ENCODE results near the gene TM4SF5.

Gene TM4SF5

DNA sequence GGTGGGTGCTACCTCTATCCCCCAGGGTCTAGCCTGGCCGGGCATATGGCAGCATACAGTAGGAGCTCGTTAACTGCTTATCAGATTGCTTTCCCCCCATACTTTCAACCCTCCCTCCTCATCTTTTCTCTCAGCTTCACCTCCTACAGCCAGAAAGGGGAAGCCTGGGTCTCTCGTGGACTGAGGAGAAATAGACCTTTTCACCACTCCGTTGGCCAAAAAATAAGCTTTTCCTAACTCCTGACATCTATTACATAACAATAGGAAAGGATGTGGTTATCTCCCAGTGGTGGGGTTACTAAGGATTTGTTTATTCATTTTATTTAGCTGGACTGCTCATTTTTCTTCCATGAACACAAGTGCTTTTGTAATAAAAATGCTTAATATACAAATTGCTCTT, 23.0 kb upstream of the TM4SF5 start:
- DNase-seq, result no peak

DNA sequence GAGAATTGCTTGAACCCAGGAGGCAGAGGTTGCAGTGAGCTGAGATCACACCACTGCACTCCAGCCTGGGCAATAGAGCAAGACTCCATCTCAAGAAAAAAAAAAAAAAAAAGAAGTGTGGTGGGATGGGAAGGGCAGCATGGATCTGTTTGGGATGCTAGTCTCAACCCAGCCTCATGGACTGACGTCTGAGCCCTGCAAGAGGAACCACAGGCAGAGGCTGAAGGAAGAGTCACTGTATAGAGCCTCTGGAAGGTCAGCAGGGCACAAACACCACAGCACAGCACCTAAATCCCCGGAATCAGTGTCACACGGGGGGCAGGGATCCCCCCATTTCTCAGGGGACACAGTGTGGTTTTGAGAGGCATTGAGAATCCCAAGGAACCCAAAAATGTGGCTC, 21.1 kb upstream of the TM4SF5 start:
- no peak for DNase-seq

DNA sequence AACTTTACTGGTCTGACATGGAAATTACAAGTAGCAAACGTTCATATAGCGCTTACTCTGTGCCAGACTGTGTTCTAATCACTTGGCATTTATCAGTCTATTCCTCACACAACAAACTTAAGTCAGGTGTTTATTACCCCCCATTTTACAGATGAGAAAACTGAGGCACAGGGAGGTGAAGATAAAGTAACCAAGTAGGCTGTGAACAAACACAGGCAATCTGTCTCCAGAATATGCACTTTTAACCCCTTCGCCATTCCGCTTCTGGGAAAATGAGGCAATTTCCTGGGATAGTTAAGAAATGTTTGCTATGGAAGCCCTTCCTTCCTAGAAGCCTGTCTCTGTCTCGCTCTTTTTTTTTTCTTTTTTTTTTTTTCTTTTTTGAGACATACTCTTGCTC, 19.8 kb upstream of the TM4SF5 start:
- DNase-seq, result no peak

DNA sequence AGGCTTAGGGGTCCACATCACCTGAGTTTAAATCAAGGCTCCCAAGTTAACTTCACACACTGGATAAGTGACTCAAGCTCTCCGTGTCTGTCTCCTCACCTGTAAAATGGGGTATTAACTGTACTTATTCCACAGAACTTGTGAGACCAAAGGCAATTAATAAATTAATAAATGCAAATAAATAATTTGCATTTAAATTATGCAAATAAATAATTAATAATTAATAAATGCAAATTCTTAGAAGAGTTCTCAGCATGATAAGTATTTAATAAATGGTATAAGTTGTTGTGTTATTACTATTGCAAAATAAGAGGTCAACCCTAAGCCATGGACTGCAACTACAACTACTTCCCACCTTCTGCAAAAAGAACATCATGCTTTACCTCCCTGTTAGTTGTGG, 18.3 kb upstream of the TM4SF5 start:
- no peak for DNase-seq

DNA sequence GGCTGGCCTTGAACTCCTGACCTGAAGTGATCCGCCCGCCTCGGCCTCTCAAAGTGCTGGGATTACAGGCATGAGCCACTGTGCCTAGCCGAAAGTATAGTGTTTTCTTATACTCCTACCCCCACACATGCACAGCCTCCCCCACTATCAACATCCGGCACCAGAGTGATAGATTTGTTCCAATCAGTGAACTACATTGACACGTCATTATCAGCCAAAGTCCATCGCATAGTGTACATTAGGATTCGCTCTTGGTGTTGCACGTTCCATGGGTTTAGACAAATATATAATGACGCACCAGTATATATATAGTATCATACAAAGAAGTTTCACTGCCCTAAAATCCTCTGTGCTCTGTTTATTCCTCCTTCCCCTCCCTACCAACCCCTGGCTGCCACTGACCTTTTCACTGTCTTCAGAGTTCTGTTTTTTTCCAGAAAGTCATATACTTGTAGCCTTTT, 11.9 kb upstream of the TM4SF5 start:
- no peak for DNase-seq

DNA sequence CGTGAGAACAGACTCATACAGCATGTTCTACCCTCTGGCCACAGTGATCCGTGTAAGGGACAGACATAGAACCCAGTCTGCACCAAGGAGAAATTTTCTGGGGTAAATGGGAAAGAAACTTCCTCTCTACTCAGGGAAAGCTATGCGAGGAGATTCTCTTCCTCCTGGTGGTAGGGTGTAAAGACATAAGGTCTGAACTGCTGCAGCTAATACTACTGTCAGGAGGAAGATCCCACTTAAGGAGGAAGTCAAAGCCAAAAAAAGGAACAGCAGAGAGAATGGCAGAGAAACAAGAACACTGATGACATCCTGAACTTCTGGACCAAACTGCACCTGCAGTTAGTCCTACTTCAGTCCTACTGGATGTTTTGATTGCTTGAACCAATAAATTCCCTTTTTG, 7.1 kb upstream of the TM4SF5 start:
- DNase-seq, result no peak

DNA sequence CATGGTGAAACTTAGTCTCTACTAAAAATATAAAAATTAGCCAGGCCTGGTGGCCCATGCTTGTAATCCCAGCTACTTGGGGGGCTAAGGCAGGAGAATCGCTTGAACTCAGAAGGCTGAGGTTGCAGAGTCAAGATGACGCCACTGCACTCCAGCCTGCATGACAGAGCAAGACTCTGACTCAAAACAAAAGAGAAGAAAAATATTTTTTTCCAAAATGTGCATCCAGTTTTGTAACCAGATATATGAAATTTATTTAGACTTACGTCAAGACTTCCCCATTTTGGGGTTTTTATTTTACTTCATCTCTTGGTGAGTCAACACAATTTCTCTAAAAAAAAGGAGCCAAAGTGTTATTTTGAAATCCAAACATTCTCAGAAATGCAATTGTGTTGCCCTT, 5.5 kb upstream of the TM4SF5 start:
- DNase-seq, result no peak

DNA sequence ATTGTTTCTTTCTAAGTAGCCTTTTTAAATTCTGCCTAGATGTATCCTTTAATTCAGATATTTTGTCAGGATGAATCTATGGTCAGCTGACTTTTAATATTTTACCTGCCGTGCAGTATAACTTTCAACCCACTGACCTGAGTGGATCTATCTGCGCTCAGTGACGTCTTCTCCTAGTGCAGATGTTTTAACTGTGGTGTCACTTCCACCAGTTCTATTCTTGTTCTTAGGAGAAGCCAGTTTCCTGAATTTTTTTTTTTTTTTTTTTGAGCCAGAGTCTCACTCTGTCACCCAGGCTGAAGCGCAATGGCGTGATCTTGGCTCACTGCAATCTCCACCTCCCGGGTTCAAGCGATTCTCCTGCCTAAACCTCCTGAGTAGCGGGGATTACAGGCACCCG, 5.0 kb upstream of the TM4SF5 start:
- no peak for DNase-seq

DNA sequence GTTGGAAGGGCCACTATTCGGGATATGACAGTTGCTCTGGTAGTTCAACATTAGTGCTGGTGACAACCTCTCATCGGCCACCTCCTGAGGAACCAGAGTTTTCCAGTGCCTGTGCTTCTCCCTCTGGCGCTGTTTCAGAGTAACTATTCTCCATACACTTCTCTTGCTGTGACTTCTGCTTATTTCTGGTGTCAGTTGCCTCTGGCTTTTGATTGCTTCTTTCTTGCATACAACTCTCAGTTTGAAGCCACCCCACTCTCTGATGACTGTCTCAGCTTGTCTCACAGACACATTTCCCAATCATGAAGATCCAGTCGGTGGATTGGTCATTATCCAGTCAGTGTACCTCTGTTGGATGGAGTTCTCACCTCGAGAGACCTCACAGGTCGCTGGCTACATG, 3.4 kb upstream of the TM4SF5 start:
- DNase-seq, result no peak

DNA sequence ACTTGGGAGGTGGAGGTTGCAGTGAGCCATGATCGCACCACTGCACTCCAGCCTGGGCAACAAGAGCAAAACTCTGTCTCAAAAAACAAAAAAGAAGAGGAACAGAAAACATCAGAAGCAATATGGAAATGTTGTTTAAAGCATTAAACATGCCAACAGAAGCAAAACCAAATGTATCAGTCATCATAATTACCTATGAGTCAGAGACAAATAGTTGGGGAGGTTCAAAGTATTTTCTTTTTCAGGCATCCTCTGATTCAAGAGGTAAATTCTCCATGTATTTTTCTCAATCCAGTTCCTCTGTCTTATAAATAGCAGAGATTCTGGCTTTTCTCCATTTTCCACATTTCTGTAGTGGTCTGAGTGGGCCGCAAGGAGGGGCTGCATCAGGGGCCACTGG, 2.1 kb upstream of the TM4SF5 start:
- no peak for DNase-seq

DNA sequence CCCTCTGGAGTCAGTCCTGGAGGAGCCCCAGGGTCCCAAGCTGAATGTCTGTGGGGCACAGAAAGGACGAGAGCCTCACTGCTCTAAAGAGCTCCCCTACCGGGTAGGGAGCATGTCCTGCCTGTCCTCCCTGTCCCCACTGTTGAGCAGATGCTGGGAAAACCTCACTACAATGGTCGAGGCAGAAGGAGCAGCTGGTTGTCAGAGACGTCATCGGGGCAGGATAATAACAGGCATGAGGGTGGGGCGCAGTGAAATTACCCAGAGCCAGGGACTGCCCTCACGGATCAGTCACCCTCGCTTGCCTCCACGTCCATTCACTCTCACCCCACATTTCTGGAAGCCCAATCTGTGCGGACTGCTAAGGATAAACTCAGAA, 538 bp downstream of the TM4SF5 start:
- DNase-seq, result no peak

DNA sequence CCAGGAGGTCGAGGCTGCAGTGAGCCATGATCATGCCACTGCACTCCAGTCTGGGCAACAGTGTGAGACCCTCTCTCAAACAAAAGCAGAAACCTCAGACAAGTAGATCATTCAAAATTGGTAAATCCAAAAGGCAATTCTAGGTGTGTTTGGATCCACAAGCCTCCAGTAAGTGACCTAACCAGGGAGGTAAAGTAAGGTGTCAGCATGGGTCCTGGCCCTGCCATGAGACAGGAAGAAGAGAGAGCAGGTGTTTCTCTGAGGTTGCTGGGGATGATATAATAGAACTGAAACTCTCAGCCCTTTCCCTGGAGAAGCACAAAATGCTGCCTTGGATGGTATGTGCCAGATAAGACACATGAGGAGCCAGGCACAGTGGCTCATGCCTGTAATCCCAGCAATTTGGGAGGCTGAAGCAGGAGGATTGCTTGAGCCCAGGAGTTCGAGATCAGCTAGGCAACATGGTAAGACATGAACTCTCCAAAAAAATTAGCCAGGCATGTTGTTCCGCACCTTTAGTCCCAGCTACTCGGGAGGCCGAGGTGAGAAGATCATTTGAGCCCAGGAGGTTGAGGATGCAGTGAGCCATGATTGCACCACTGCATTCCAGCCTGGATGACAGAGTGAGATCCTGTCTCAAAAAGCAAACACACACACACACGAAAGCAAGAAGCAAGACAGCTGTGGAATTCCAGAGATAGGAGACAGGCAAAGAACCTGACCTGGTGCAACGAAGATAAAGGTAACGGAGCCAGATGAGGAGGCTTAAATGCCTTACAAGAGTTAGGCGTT, 6.5 kb downstream of the TM4SF5 start:
- DNase-seq, result no peak

DNA sequence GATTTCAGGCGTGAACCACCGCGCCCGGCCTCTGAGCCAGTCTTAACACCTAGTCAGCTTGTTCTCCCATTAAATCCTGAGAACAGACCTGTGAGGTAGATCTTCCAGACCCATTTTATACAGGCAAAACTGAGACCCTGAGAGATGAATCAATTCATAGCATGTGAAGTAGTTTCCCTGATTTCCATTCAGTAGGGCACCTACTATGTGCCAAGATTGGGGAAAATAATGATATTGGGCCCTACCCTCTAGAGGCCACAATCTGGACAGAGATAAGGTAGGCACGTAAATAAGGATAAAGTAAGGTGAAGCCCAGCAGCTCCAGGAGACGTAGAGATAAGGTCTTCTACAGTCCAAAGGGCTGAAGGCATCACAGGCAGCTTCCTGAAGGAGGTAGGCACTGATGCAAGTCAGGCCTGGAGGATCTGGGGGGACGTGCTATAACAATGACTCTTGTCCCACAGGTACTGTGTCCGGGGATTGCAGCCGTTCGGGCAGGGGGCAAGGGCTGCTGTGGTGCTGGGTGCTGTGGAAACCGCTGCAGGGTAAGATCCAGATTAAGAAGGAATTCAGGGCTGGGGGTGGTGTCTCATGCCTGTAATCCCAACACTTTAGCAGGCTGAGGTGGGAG, 8.8 kb downstream of the TM4SF5 start:
- no peak for DNase-seq

DNA sequence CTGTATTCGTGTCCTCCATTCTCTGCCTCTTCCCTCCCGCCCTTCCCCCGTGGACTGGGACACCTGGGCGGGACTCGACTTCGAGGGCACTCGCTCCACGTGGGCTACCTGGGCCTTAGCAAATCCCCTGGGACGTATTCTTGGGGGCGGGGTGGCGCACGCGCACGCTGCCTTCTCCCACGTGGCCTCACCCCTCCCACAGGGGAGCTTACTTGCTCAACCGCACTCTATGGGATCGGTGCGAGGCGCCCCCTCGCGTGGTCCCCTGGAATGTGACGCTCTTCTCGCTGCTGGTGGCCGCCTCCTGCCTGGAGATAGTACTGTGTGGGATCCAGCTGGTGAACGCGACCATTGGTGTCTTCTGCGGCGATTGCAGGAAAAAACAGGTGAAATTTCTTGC, 11.0 kb downstream of the TM4SF5 start:
- DNase-seq, result no peak

DNA sequence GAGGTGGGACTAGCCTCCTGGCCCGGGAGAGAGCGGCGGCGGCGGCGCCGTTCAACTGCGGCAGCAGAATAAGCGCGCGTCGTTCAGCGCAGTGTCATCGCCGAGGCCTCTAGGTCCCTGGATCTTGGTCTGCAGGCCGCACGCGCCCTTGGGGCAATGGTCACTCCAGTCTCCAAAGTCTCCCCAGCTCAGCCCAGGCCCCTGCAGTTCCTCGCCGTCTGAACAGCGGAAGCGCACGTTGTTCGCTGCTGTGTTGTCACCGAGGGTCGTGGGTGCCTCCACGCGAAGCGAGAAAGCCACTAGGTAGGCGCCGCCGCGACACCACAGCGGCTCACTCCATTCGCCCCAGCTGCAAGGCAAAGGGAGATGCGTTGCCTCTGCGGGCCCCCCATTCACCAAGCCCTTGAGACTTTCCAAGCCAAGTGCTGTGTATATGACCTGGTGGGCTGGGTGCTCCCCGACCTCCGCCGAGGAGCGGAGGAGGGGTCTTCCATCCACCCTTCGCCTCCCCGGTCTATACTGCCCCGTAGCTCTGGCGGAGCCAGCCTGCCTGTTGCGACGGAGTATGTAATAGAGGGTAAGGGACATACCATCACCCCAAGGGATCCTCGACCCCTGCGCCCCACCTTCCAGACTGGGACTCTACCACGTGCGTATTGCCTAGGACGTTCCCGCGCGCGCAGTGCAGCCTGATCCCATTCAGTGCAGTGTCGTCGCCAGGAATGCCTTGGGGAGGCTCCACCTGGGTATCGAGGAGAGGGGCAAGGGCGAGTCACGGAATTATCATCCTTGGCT, 13.8 kb downstream of the TM4SF5 start:
- DNase-seq, result no peak

DNA sequence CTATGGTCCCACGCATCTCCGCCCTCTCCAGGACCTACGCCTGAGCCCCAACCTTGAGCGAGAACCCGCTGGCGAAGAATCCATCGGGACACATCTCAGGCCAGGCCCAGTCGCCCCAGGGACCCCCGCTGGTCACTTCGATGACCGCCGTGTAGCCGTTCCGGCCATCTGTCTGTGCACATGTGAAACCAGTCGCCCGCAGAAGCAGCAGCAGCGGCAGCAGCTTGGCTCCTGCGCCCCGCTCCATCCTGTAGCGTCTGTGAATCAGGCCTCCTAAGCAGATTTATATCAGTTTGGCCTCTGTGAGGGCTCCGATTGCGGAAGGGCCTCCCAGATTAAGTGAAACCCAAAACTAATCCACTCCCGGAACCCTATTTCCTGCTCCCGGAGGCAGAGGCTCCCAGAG, 14.4 kb downstream of the TM4SF5 start, which contains the start of gene VMO1:
Gene VMO1, minus strand, starts transcription at position 259 of the 406 bp plus-strand sequence. Its CDS starts 12 bp downstream, at position 247.
- no peak for DNase-seq

DNA sequence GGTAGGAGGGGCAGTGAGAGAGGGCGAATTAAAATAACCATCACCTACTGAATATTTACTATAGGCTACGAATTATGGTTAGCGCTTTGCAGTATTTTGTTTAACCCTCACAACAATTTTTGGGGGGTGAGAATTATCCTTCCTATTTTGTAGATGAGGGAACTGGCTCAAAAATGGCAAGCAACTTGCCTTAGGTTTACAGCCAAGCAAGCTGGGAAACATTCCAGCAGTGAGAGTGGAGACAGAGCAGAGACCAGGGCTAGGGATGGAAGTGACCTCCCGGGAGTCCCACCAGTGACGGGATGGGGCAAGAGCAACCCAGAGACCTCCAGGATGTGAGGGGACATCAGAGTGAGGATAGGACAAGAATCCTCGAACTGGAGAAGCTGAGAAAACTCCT, 14.8 kb downstream of the TM4SF5 start:
- DNase-seq, result no peak

DNA sequence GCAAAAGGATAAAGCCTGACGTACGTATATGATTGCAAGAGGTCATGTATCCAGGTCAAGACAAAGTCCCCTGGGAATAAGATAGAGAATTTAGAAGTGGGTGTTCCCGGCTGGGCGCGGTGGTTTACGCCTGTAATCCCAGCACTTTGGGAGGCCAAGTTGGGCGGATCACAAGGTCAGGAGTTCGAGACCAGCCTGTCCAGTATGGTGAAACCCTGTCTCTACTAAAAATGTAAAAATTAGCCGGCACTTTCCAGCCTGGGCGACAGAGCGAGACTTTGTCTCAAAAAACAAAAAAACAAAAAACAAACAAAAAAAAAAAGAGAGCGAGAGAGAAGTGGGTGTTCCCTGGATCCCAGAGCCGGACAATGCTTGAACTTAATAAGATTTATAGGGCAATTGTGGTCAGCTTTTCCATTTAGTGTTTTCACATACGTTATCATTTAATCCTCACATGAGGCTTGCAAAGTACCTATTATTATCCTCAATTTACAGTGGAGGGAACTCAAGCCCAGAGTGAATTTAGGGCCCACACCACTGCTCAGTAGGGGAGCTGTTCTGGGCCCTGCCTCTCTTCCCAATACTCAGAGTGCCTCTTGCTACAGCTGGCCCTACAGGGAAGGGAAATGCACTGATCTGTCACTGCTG, 16.6 kb downstream of the TM4SF5 start:
- DNase-seq, result no peak

DNA sequence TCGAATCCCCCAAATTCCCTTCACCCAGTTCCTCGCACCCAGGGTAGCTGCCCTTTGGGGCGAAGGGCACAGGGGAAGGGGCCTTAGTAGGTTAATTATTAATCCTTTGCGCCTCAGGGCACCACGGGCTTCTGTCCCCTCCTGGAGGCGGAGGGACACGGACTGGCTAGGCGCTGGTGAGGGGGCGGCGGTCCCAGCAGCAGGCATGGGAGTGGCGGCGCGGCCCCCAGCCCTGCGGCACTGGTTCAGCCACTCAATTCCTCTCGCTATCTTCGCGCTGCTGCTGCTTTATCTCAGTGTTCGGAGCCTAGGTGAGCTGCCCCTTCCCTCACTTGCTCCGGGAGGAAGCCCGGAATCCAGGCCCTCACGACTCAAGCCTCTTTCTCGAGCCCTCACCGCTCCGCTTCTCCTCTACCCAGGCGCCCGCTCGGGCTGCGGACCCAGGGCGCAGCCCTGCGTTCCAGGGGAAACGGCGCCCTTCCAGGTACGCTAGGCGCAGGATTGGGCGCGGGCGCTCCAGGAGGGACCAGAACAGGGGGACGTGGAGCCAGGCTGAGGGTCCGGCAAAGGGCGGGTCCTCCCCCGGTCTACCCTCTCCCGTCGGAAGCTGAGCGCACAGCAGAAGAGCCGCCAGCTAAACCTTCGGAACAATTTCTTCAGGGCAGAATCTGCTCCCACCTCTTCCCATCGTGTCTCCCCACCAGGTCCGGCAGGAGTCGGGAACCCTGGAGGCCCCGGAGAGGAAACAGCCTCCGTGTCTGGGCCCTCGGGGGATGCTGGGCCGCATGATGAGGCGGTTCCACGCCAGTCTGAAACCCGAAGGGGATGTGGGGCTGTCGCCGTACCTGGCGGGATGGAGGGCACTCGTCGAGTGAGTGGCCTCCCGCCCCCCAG, 17.4 kb downstream of the TM4SF5 start, which contains the start of gene GLTPD2:
Gene GLTPD2, plus strand, starts transcription at position 158 of the 894 bp plus-strand sequence. Its CDS starts 48 bp downstream, at position 206.
- no peak for DNase-seq

DNA sequence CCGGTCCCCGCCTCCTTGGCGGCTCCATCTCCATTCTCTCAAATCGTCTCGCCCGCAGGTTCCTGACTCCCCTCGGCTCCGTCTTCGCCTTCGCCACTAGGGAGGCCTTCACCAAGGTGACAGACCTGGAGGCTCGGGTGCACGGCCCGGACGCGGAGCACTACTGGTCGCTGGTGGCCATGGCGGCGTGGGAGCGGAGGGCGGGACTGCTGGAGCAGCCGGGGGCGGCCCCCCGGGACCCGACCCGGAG, 17.9 kb downstream of the TM4SF5 start:
- no peak for DNase-seq

DNA sequence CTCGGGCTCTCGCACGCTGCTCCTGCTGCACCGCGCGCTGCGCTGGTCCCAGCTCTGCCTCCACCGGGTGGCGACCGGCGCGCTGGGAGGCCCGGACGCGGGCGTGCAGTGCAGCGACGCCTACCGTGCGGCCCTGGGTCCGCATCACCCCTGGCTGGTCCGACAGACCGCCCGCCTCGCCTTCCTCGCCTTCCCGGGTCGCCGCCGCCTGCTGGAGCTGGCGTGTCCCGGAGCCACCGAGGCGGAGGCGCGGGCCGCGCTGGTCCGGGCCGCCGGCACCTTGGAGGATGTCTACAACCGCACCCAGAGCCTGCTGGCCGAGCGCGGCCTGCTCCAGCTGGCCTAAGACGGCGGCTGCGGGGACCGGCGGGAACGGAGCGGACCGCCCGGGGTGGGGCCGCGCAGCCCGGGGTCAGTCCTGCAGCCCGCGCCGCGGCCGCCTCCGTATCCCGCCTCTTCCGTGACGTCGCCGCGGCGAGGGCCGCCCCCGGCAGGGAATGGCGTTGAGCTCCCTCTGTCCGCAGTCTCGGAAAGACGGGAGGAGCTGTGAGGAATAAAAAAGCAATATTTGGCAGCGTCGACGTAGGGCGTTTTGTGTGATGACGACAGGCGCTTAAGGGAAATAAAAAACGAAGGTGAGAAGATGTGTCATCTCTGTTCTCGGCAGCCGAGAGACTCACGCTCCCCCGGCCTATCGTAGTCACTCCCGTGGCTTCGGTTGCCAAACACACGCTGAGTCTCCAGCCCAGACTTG, 18.4 kb downstream of the TM4SF5 start:
- peak; percentile 41 for DNase-seq

DNA sequence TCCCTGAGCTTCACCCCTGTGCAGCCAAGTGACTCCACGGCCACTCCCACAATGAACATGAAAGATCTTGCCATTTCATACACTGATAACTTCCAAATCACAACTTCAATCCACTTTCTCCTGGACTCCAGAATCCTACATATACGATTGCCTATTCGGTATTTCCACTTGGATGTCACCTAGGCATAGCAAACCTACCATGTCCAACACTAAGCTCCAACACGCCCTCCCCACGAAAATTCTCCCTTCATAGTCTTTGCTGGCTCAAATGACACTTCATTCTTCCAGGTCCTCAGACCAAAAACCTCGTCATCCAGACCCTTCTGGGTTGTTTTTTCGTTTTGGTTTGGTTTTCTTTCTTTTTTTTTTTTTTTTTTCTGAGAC, 19.0 kb downstream of the TM4SF5 start:
- DNase-seq, result no peak

All from NCI-H526 treated with DMSO at 0.1 percent for 48 hours (cell line).